H1 (cell line): ENCODE data around the gene PRR4.

Experiments used
- ATF2 ChIP-seq: IDR thresholded peaks from 2 replicates; pipeline ENCODE4 v1.6.1; 2012; ENCODE audit warnings: low read length, inconsistent platforms
- BCL11A ChIP-seq, 2 experiments: IDR thresholded peaks; one replicate each; pipeline ENCODE4 v1.6.1; 2011; ENCODE audit warnings: low read depth in 2 of 2, low read length in 2 of 2, mild to moderate bottlenecking in 2 of 2
- CBX8 ChIP-seq: fragments of 300-800, 300-1000 bp; sonication (generic); IDR thresholded peaks from 2 replicates; pipeline ENCODE4 v1.7.1; 2016; ENCODE audit warnings: low read depth, low read length, borderline replicate concordance
- CTCF ChIP-seq, 3 experiments: IDR thresholded peaks; 1 replicate in 2 of 3; 2 replicates in 1 of 3; pipeline versions ENCODE4 v1.5.1 to v1.6.1; 2011; ENCODE audit warnings: low read length in 3 of 3, mild to moderate bottlenecking in 3 of 3, inconsistent platforms in 2 of 3, low read depth in 1 of 3, moderate library complexity in 1 of 3; ENCODE audit not compliant: insufficient read depth in 1 of 3; ENCODE audit errors: control extremely low read depth in 1 of 3
- FOSL1 ChIP-seq: IDR thresholded peaks from 2 replicates; pipeline ENCODE4 v1.6.1; 2011; ENCODE audit warnings: mild to moderate bottlenecking, low read depth, low read length, moderate library complexity; ENCODE audit not compliant: insufficient read depth
- HDAC6 ChIP-seq: IDR thresholded peaks from one replicate; pipeline ENCODE4 v1.7.1; 2012; ENCODE audit warnings: low read depth, mild to moderate bottlenecking, inconsistent platforms, low read length, moderate library complexity
- JUND ChIP-seq: IDR thresholded peaks from 2 replicates; pipeline ENCODE4 v1.6.1; 2011; ENCODE audit warnings: mild to moderate bottlenecking, improper control_type of control experiment, low read length
- MAFK ChIP-seq: IDR thresholded peaks from 2 replicates; pipeline ENCODE4 v1.6.1; 2012; ENCODE audit warnings: low read depth, mild to moderate bottlenecking, improper control_type of control experiment, low read length
- MAX ChIP-seq: IDR thresholded peaks from 2 replicates; pipeline ENCODE4 v1.6.1; 2012; ENCODE audit warnings: inconsistent platforms
- NRF1 ChIP-seq: IDR thresholded peaks from 2 replicates; pipeline ENCODE4 v1.6.1; 2011; ENCODE audit warnings: mild to moderate bottlenecking, low read depth, low read length, improper control_type of control experiment
- POLR2A ChIP-seq, 2 experiments: IDR thresholded peaks; 1 replicate in 1 of 2; 2 replicates in 1 of 2; pipeline ENCODE4 v1.6.1; 2011; ENCODE audit warnings: low read depth in 2 of 2, low read length in 2 of 2, mild to moderate bottlenecking in 2 of 2; ENCODE audit errors: control extremely low read depth in 1 of 2
- RFX5 ChIP-seq: IDR thresholded peaks from 2 replicates; pipeline ENCODE4 v1.6.1; 2011; ENCODE audit warnings: low read depth, low read length, improper control_type of control experiment, borderline replicate concordance
- SIN3A ChIP-seq, 2 experiments: IDR thresholded peaks in 1 of 2; conservative IDR thresholded peaks in 1 of 2; 2 replicates each; pipeline ENCODE4 v1.6.1; 2011 to 2012; ENCODE audit warnings: low read length in 2 of 2, improper control_type of control experiment in 1 of 2, low read depth in 1 of 2, mild to moderate bottlenecking in 1 of 2
- SP1 ChIP-seq: IDR thresholded peaks from 2 replicates; pipeline ENCODE4 v1.6.1; 2011; ENCODE audit warnings: low read depth, low read length

- no peak for TF ChIP-seq CTCF (IDR thresholded peaks at IDR 0.05; ENCODE audit: control extremely low read depth in 1 of 3, insufficient read depth in 1 of 3, low read depth in 1 of 3, low read length in 3 of 3)
- no peak for TF ChIP-seq JUND
- TF ChIP-seq HDAC6: no peak
- TF ChIP-seq SP1: no peak
- no peak for TF ChIP-seq NRF1
- no peak for TF ChIP-seq MAX
- TF ChIP-seq POLR2A (IDR thresholded peaks at IDR 0.05; ENCODE audit: control extremely low read depth in 1 of 2, low read depth in 2 of 2, low read length in 2 of 2): no peak
- no peak for TF ChIP-seq SIN3A (conservative IDR thresholded peaks at IDR 0.05 in 1 of 2, IDR thresholded peaks at IDR 0.05 in 1 of 2; ENCODE audit: low read depth in 1 of 2, low read length in 2 of 2)
- TF ChIP-seq MAFK: no peak
- TF ChIP-seq BCL11A (IDR thresholded peaks at IDR 0.05; ENCODE audit: low read depth in 2 of 2, low read length in 2 of 2): no peak
- no peak for TF ChIP-seq FOSL1
- no peak for TF ChIP-seq ATF2
- no peak for TF ChIP-seq RFX5
- TF ChIP-seq CBX8: no peak
Measured at GRCh38 chr12:10824957-10825356, 24.3 kb downstream of the PRR4 start.
